ENCODE results near the gene RPAIN. TPM values are rescaled to one million over a fixed set of nuclear protein-coding genes. Genes with fewer than 3 reads are reported as not detected.

Gene RPAIN
- total and polyA plus RNA-seq, 2 of the 8 experiments (the other 6 are each of a cell fraction or from before 2014, with no cell fraction given), result 54.5 to 57.7 TPM

DNA sequence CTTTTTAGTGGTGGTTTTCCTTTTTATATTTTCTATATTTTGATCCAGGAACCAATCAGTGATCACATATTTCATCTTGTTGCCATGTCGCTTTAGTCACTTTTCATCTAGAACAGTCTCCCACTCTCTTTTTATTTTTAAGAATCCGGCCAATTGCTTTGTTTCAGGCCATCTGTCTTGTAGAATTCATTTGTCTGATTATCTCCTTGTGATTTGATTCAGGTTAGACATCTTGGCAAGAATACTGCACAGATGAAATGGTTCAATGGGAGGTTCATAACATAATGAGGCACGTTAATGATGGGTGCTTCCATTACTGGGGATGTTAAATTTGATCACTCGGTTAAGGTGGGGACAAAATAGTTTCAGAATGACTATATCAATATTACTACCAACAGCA, 49.6 kb upstream of the RPAIN start:
- H3K23me2 ChIP-seq (ENCODE audit: low read depth, low read length), result no peaks in the 10 kb centered on the region; the same call in 1 of the 2 replicates
- no peaks in the 10 kb centered on the region for H3K79me1 ChIP-seq (ENCODE audit: low read depth, low read length)
- H2AK5ac ChIP-seq (ENCODE audit: low read depth, low read length), result no peak overlapping the region
- H3K36me3 ChIP-seq (ENCODE audit: control insufficient read depth in 2 of 4, insufficient read depth in 4 of 4, low read length in 3 of 4), result peaks cover 0 to 31% (median 19%) of the 10 kb centered on the region in 4 experiments; a peak in 7 of 8 replicates
- H3K79me2 ChIP-seq (ENCODE audit: control insufficient read depth in 1 of 2, insufficient read depth in 2 of 2, low read length in 2 of 2), result no peaks in the 10 kb centered on the region
- H3K4me2 ChIP-seq (ENCODE audit: insufficient read depth in 1 of 2, low read depth in 2 of 2, low read length in 2 of 2), result no peak overlapping the region
- H3K9me3 ChIP-seq (ENCODE audit: insufficient read depth in 2 of 2, low read depth in 1 of 2, low read length in 1 of 2), result no peaks in the 10 kb centered on the region
- H3K27ac ChIP-seq (ENCODE audit: low read depth, low read length), result no peak overlapping the region
- no peak overlapping the region for H4K91ac ChIP-seq (replicated peaks; ENCODE audit: insufficient read length, low read length)
- H3K9ac ChIP-seq (replicated peaks in 1 of 4; ENCODE audit: extremely low read depth in 1 of 4, low read depth in 3 of 4, low read length in 3 of 4), result no peak overlapping the region
- POLR2A ChIA-PET (ENCODE audit: partially characterized antibody), result no interaction called here
- H3K14ac ChIP-seq (ENCODE audit: insufficient read length), result no peak overlapping the region
- H4K8ac ChIP-seq (ENCODE audit: extremely low read depth, insufficient read depth, low read length), result no peak overlapping the region
- H3K56ac ChIP-seq (replicated peaks; ENCODE audit: insufficient read length, low read depth, low read length), result no peak overlapping the region
- no peak overlapping the region for H3K18ac ChIP-seq (ENCODE audit: extremely low read depth, low read length)
- DNase-seq (ENCODE audit: low read depth in 1 of 2, low spot score in 2 of 2), result no peak
- H2BK20ac ChIP-seq (ENCODE audit: low read length), result no peak overlapping the region
- no peaks in the 10 kb centered on the region for H3K27me3 ChIP-seq (replicated peaks in 1 of 4; ENCODE audit: control insufficient read depth in 3 of 4, extremely low read depth in 1 of 4, insufficient read depth in 3 of 4, low read length in 3 of 4)
- no peak overlapping the region for H4K5ac ChIP-seq (ENCODE audit: insufficient read length, low read depth, low read length)
- WGBS, 2 experiments (ENCODE audit: extremely low coverage in 1 of 2, insufficient coverage in 1 of 2, insufficient read length in 1 of 2, insufficient replicate concordance in 2 of 2, low coverage in 1 of 2, low lambda C conversion rate in 2 of 2, missing lambda C conversion rate in 1 of 2), result 91% methylated on average over 4 of the region's 4 CpGs; no CpG with 5 or more reads in 1 of the 2 experiments
- no peaks in the 10 kb centered on the region for H3K4me1 ChIP-seq (replicated peaks in 1 of 4; ENCODE audit: control insufficient read depth in 3 of 4, insufficient read depth in 4 of 4, low read length in 3 of 4)
- no peak overlapping the region for H2BK12ac ChIP-seq (ENCODE audit: low read depth, low read length)
- FAIRE-seq, result no peak
- H4K20me1 ChIP-seq (replicated peaks in 1 of 2; ENCODE audit: control insufficient read depth in 1 of 2, insufficient read depth in 2 of 2, low read length in 2 of 2), result peaks cover 0 to 2% of the 10 kb centered on the region in 2 experiments
- no peak overlapping the region for H3K4ac ChIP-seq (replicated peaks; ENCODE audit: insufficient read length, low read depth, low read length)
- H3K4me3 ChIP-seq (ENCODE audit: extremely low read depth in 1 of 4, insufficient read depth in 2 of 4, low read depth in 3 of 4, low read length in 4 of 4), result no peak overlapping the region
- H2BK15ac ChIP-seq (ENCODE audit: low read length), result no peak overlapping the region
- H2BK120ac ChIP-seq (replicated peaks; ENCODE audit: low read depth, low read length), result no peak overlapping the region
- H2BK5ac ChIP-seq (ENCODE audit: low read depth, low read length), result no peak overlapping the region
- no peak overlapping the region for H2AFZ ChIP-seq (ENCODE audit: low read length)
- CTCF ChIA-PET (ENCODE audit: partially characterized antibody), result no interaction called here
- H3K23ac ChIP-seq (ENCODE audit: insufficient read length), result no peak overlapping the region
- TF ChIP-seq CHD1 (IDR thresholded peaks at IDR 0.05; ENCODE audit: low read depth, low read length) (no peak), GABPA (IDR thresholded peaks at IDR 0.05; ENCODE audit: borderline replicate concordance, insufficient read depth, low read length) (no peak), CHD2 (IDR thresholded peaks at IDR 0.05; ENCODE audit: low read length) (no peak), GTF2F1 (IDR thresholded peaks at IDR 0.05; ENCODE audit: borderline replicate concordance, low read depth, low read length) (no peak), EGR1 (IDR thresholded peaks at IDR 0.05; ENCODE audit: borderline replicate concordance, low read depth, low read length) (no peak), SUZ12 (IDR thresholded peaks at IDR 0.05; ENCODE audit: low read length) (no peak), KDM5A (IDR thresholded peaks at IDR 0.05; ENCODE audit: low read length) (no peak), FOSL1 (IDR thresholded peaks at IDR 0.05; ENCODE audit: insufficient read depth, low read depth, low read length) (no peak), RAD21 (IDR thresholded peaks at IDR 0.05 in 1 of 2, conservative IDR thresholded peaks at IDR 0.05 in 1 of 2; ENCODE audit: low read depth in 2 of 2, low read length in 2 of 2) (no peak), SIRT6 (IDR thresholded peaks at IDR 0.05; ENCODE audit: low read length) (no peak), SIX5 (IDR thresholded peaks at IDR 0.05; ENCODE audit: low read depth, low read length) (no peak), SIN3A (conservative IDR thresholded peaks at IDR 0.05 in 1 of 2, IDR thresholded peaks at IDR 0.05 in 1 of 2; ENCODE audit: low read depth in 1 of 2, low read length in 2 of 2) (no peak), POLR2A (IDR thresholded peaks at IDR 0.05; ENCODE audit: control extremely low read depth in 1 of 2, low read depth in 2 of 2, low read length in 2 of 2) (no peak), TAF7 (optimal IDR thresholded peaks at IDR 0.05; ENCODE audit: borderline replicate concordance, low read depth, low read length) (no peak)
- TF ChIP-seq, protein P1, sequence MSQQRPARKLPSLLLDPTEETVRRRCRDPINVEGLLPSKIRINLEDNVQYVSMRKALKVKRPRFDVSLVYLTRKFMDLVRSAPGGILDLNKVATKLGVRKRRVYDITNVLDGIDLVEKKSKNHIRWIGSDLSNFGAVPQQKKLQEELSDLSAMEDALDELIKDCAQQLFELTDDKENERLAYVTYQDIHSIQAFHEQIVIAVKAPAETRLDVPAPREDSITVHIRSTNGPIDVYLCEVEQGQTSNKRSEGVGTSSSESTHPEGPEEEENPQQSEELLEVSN (IDR thresholded peaks at IDR 0.05), result no peak

Measured in H1 (cell line).